Smooth muscle cell (in vitro differentiated cells): Measurements from ENCODE around the gene TIMP2. TPM values are rescaled to one million over a fixed set of nuclear protein-coding genes. Genes with fewer than 3 reads are reported as not detected.
"Not testable (repeated sequence)": the region's sequence is repeated elsewhere in the genome, so short reads cannot be mapped to it uniquely, and the experiment has no call there.

ENCODE experiments used
- DNase-seq: peaks from one replicate; lab custom pipeline; 2025; ENCODE audit not compliant: unreplicated experiment; lab: John Stamatoyannopoulos, UW
- H2AFZ ChIP-seq: fragments of 200-600 bp; sonication (generic); 2 replicates; pipeline ENCODE4 v1.6.0; 2016; ENCODE audit warnings: antibody characterized with exemption, low read depth, mild to moderate bottlenecking
- H3F3A ChIP-seq: fragments of 200-600 bp; sonication (generic); 2 replicates; pipeline ENCODE4 v1.6.0; 2017; ENCODE audit warnings: antibody characterized with exemption, low read depth
- H3K27ac ChIP-seq: fragments of 200-600 bp; sonication (generic); 2 replicates; pipeline ENCODE4 v1.5.1; 2016; ENCODE audit warnings: low read depth, mild to moderate bottlenecking
- H3K27me3 ChIP-seq: fragments of 200-600 bp; sonication (generic); 2 replicates; pipeline ENCODE4 v1.6.1; 2016; ENCODE audit warnings: low read depth, mild to moderate bottlenecking
- H3K36me3 ChIP-seq: fragments of 200-600 bp; sonication (generic); 2 replicates; pipeline ENCODE4 v1.5.1; 2016; ENCODE audit warnings: low read depth
- H3K4me1 ChIP-seq: fragments of 200-600 bp; sonication (generic); 2 replicates; pipeline ENCODE4 v1.5.1; 2016; ENCODE audit warnings: low read depth
- H3K4me2 ChIP-seq: fragments of 200-600 bp; sonication (generic); 2 replicates; pipeline ENCODE4 v1.6.0; 2016; ENCODE audit warnings: mild to moderate bottlenecking
- H3K4me3 ChIP-seq: fragments of 200-600 bp; sonication (generic); 2 replicates; pipeline ENCODE4 v1.5.1; 2016; ENCODE audit warnings: mild to moderate bottlenecking
- H3K79me2 ChIP-seq: fragments of 200-600 bp; sonication (generic); 2 replicates; pipeline ENCODE4 v1.6.0; 2016; ENCODE audit warnings: low read depth, mild to moderate bottlenecking
- H3K9ac ChIP-seq: fragments of 200-600 bp; sonication (generic); 2 replicates; pipeline ENCODE4 v1.6.0; 2016; ENCODE audit warnings: low read depth
- H3K9me3 ChIP-seq: fragments of 200-600 bp; sonication (generic); replicated peaks from 2 replicates; pipeline ENCODE4 v1.5.1; 2016; ENCODE audit warnings: low read depth
- H4K20me1 ChIP-seq: fragments of 200-600 bp; sonication (generic); 2 replicates; pipeline ENCODE4 v1.6.0; 2016; ENCODE audit warnings: low read depth
- WGBS: methylation state at CpG from one replicate; pipeline ENCODE4 v1.1.7; 2016; ENCODE audit warnings: low lambda C conversion rate; 5-methylcytosine and 5-hydroxymethylcytosine counted together
- polyA plus RNA-seq: library from polyadenylated mRNA; unstranded; fragments of >200 nt; fragmentation: Nextera tagmentation; extraction: Ambion mirVana; gene quantifications from 2 replicates; pipeline ENCODE4 v1.2.1, GENCODE V29; 2016
- total RNA-seq: library from RNA; depleted of rRNA; stranded (reverse); fragments of >200 nt; gene quantifications from 2 replicates; pipeline ENCODE4 v1.2.3, GENCODE V29; 2014
- TF ChIP-seq, protein P1 (sequence below): fragments of 200-600 bp; sonication (generic); IDR thresholded peaks from 2 replicates; pipeline ENCODE4 v1.5.1; 2017; ENCODE audit warnings: borderline replicate concordance, mild to moderate bottlenecking, antibody characterized with exemption; ENCODE audit not compliant: insufficient read depth, poor library complexity, severe bottlenecking

The TIMP2 gene
- total and polyA plus RNA-seq, 2 experiments from 2014 or later, result 37.8 to 111 TPM

DNA sequence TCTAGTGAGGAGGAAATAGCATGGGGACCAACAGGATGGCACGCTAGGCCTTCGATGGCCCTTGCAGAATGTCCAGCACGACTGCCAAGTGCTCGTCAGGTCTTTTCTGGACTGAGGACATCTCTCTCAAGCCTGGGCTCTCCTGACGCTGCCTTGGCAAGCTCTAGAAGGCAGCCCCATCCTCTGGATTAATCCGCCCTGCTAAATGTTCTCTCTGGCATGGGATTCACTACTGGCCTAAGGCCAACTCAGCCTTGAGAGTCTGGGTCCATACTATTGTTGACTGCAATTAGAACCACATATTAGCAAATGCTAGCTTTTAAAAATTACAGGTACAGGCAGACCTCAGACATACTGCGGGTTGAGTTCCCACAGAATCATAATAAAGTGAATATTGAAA is 19.6 kb downstream of the TIMP2 start:
- Histone ChIP-seq H3F3A (no peaks in the 10 kb centered on the region), H3K4me3 (no peak overlapping the region), H3K27ac (peak overlapping the region; percentile 4), H3K27me3 (no peaks in the 10 kb centered on the region), H3K9ac (no peak overlapping the region), H3K9me3 (no peaks in the 10 kb centered on the region), H4K20me1 (peaks cover 99% of the 10 kb centered on the region), H3K4me2 (peak overlapping the region; percentile 26), H3K36me3 (no peaks in the 10 kb centered on the region), H3K4me1 (peaks cover 8% of the 10 kb centered on the region), H2AFZ (no peak overlapping the region), H3K79me2 (peaks cover 72% of the 10 kb centered on the region)
- 91% methylated on average over 7 of the region's 7 CpGs for WGBS
- TF ChIP-seq, protein P1, sequence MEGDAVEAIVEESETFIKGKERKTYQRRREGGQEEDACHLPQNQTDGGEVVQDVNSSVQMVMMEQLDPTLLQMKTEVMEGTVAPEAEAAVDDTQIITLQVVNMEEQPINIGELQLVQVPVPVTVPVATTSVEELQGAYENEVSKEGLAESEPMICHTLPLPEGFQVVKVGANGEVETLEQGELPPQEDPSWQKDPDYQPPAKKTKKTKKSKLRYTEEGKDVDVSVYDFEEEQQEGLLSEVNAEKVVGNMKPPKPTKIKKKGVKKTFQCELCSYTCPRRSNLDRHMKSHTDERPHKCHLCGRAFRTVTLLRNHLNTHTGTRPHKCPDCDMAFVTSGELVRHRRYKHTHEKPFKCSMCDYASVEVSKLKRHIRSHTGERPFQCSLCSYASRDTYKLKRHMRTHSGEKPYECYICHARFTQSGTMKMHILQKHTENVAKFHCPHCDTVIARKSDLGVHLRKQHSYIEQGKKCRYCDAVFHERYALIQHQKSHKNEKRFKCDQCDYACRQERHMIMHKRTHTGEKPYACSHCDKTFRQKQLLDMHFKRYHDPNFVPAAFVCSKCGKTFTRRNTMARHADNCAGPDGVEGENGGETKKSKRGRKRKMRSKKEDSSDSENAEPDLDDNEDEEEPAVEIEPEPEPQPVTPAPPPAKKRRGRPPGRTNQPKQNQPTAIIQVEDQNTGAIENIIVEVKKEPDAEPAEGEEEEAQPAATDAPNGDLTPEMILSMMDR, result no peak
- DNase-seq, result no peak

DNA sequence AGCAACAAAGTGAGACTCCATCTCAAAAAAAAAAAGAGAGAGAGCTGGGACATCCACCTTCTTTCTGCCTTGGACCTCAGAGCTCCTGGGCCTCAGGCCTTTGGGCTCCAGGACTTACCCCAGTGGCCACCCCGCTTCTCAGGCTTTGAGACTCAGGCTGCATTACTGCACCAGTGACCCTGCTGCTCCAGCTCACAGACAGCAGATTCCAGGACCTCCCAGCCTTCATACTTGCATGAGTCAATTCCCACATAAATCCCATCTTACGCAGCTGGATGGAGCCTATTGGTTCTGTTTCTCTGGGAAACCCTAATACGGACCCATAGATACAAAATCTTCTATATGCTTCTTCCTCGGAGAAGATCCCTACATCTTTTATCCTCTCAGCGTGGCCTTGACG is 20.1 kb downstream of the TIMP2 start:
- no peak for DNase-seq
- no peaks in the 10 kb centered on the region for H3K9me3 ChIP-seq
- H3F3A ChIP-seq, result no peaks in the 10 kb centered on the region
- TF ChIP-seq, protein P1, result no peak
- peak overlapping the region; percentile 4 for H3K27ac ChIP-seq
- H2AFZ ChIP-seq, result no peak overlapping the region
- no peak overlapping the region for H3K9ac ChIP-seq
- peaks cover 99% of the 10 kb centered on the region for H4K20me1 ChIP-seq
- peaks cover 8% of the 10 kb centered on the region for H3K4me1 ChIP-seq
- peak overlapping the region; percentile 26 for H3K4me2 ChIP-seq
- no peak overlapping the region for H3K4me3 ChIP-seq
- WGBS, result 72% methylated on average over 6 of the region's 6 CpGs
- H3K36me3 ChIP-seq, result no peaks in the 10 kb centered on the region
- no peaks in the 10 kb centered on the region for H3K27me3 ChIP-seq
- peaks cover 69% of the 10 kb centered on the region for H3K79me2 ChIP-seq

- no peak for DNase-seq
- H3K9me3 ChIP-seq, result no peaks in the 10 kb centered on the region
- H3K36me3 ChIP-seq, result no peaks in the 10 kb centered on the region
- no peak overlapping the region for H3K4me2 ChIP-seq
- H4K20me1 ChIP-seq, result peaks cover 100% of the 10 kb centered on the region
- H3K27me3 ChIP-seq, result no peaks in the 10 kb centered on the region
- TF ChIP-seq, protein P1, result no peak
- WGBS, result 66% methylated on average over 9 of the region's 9 CpGs
- H3K79me2 ChIP-seq, result peaks cover 68% of the 10 kb centered on the region
- no peak overlapping the region for H2AFZ ChIP-seq
- H3K4me1 ChIP-seq, result peaks cover 15% of the 10 kb centered on the region
- no peak overlapping the region for H3K9ac ChIP-seq
- H3F3A ChIP-seq, result no peaks in the 10 kb centered on the region
- H3K4me3 ChIP-seq, result no peak overlapping the region
- H3K27ac ChIP-seq, result no peak overlapping the region
Observed at GRCh38 chr17:78904371-78904770, 20.8 kb downstream of the TIMP2 start.

GRCh38 chr17:78903101-78903779 is 21.9 kb downstream of the TIMP2 start, which contains the start of gene CEP295NL:
CEP295NL (minus strand) TSS chr17:78903201; CDS start chr17:78901828, 1,373 bp downstream.
- Histone ChIP-seq H3K4me2 (no peak within 1 kb of the TSS), H3K9me3 (no peaks in the 10 kb centered on the region), H3F3A (no peaks in the 10 kb centered on the region), H3K9ac (no peak within 1 kb of the TSS), H3K27me3 (no peaks in the 10 kb centered on the region), H3K79me2 (peaks cover 61% of the 10 kb centered on the region), H3K4me1 (peaks cover 17% of the 10 kb centered on the region), H3K36me3 (no peaks in the 10 kb centered on the region), H4K20me1 (peaks cover 100% of the 10 kb centered on the region), H3K4me3 (no peak within 1 kb of the TSS), H2AFZ (no peak within 1 kb of the TSS), H3K27ac (no peak within 1 kb of the TSS)
- no peak for DNase-seq
- TF ChIP-seq, protein P1, result no peak
- 85% methylated on average over 17 of the region's 17 CpGs for WGBS

GRCh38 chr17:78902231-78902630 is 23.0 kb downstream of the TIMP2 start:
- 87% methylated on average over 8 of the region's 8 CpGs for WGBS
- not testable (repeated sequence) for H3K27me3 ChIP-seq, DNase-seq, H3K9ac ChIP-seq, H3K27ac ChIP-seq, H3K4me3 ChIP-seq, H3K4me2 ChIP-seq, H3K9me3 ChIP-seq, H3K36me3 ChIP-seq, H3F3A ChIP-seq, H2AFZ ChIP-seq
- Histone ChIP-seq H3K79me2 (peaks cover 62% of the 10 kb centered on the region), H3K4me1 (peaks cover 17% of the 10 kb centered on the region), H4K20me1 (peaks cover 100% of the 10 kb centered on the region)
